Tongue (tissue), 2 donors: ENCODE measurements around the gene RFTN1. TPM values are rescaled to one million over a fixed set of nuclear protein-coding genes. Genes with fewer than 3 reads are reported as not detected.
A peak's percentile ranks its signal among the peaks of the same experiment; 100 is the strongest.

ENCODE experiments used
- DNase-seq: peaks from one replicate; pipeline ENCODE4 v3.0.0-alpha.2; 2015
- total RNA-seq: library from RNA; depleted of rRNA; stranded (reverse); fragments of >200 nt; gene quantifications from one replicate; pipeline ENCODE4 v1.2.3, GENCODE V29; 2014

The RFTN1 gene
- total RNA-seq, 1 donor from 2014 or later: 23.7 TPM

- DNase-seq: no peak
These were observed 109.1 kb downstream of the RFTN1 start for GRCh38 chr3:16404349-16404895.

DNA sequence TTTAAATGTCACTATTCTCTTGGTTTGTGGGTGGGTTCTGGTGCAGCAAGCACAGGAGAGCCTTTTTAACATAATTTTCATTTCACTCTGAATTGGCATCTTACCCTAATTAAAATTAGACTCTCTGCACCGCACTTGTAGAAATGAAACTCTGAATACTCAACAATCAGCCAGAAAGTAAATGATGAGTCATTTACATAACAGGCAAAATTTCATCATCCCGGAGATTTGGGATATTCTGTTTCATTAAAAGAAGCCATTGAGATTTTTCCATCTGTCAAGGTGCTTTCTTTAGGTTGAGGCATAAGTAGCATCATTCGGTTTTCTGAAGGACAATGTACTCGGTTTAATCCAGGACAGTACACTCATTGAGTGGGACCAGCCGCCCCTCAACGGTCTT lies 111.0 kb downstream of the RFTN1 start:
- no peak for DNase-seq

DNA sequence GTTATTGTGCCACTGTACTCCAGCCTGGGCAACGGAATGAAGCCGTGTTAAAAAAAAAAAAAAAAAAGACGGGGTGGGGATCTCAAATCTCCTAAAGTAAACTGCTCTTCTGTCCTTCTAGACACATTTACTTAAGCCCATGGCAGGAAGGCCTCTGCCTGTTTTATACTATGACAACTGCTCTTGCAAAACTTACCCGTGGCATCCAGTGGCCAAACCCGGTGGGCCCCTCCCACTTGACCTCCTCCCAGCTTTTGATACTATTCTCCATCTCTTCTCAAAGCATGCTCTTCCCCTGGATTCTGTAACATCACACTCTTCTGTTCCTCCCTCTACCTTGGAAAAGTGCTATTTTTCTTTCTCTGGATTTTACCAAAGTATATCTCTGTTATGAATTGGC lies 112.2 kb downstream of the RFTN1 start:
- no peak for DNase-seq

DNA sequence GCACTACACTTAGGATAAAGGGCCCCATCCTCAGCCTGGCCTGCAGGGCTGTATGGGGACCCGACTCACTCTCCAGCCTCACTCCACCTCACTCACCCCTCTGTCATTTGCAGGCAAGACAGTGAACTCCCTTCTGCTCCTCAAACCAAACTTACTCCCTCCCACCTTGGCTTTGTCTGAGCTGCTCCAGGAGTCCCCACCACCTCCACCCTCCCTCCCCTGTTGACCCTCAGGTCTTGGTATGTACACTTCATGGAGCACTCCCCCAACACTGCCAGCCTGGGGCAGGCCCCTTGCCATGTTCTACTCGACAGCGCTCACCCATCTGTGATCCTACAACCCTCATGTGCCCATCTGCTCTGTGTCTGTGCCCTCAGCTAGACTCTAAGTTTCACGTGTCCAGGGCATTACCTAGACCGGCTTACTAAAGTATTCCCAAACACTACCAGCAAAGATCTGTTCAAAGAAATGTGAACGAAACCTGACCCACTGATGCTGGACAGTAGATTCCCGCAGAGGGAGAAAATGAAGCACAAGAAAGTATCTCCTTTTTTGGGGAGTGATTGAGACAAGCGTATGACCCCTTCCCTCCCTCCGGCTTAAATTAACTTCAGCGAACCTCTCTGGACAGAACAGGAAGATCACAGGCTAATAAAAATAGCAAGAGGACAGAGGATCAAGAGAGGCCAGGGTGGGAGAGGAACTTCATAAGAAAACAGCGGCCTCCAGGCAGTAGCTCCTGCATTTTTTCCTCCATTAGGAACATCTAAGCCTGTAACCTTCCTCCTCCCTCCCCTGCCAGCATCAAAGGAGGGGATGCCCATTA lies 113.2 kb downstream of the RFTN1 start:
- no peak for DNase-seq

- peak; percentile 66 for DNase-seq
These were observed 114.0 kb downstream of the RFTN1 start for GRCh38 chr3:16399473-16399872.

GRCh38 chr3:16398648-16399047 lies 114.9 kb downstream of the RFTN1 start:
- DNase-seq: no peak

- no peak for DNase-seq
These were observed 117.3 kb downstream of the RFTN1 start for GRCh38 chr3:16396202-16396601.

DNA sequence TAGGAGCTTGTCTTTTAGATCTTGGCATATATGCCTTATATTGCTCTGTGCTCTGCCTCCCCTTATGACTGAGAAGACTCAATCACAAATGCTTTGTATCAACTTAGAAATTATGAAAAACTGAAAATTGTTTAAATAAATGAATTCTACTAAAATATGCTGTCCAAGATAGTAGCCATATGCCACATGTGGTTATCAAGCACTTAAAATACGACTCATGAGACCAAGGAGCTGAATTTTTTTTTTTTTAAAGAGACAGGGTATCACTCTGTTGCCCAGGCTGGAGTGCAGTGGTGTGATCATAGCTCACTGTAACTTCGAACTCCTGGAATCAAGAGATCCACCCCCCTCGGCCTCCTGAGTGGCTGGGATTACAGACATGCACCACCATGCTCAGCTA lies 118.3 kb downstream of the RFTN1 start:
- no peak for DNase-seq

- DNase-seq: no peak
These were observed 118.9 kb downstream of the RFTN1 start for GRCh38 chr3:16394639-16395038.

GRCh38 chr3:16392717-16393116 lies 120.8 kb downstream of the RFTN1 start:
- DNase-seq: peak; percentile 41

- peak; percentile 26 for DNase-seq
These were observed 121.4 kb downstream of the RFTN1 start for GRCh38 chr3:16392065-16392464.

- no peak for DNase-seq
These were observed 122.9 kb downstream of the RFTN1 start for GRCh38 chr3:16390581-16390980.

- DNase-seq: peak; percentile 74
These were observed 124.6 kb downstream of the RFTN1 start for GRCh38 chr3:16388850-16389441.

DNA sequence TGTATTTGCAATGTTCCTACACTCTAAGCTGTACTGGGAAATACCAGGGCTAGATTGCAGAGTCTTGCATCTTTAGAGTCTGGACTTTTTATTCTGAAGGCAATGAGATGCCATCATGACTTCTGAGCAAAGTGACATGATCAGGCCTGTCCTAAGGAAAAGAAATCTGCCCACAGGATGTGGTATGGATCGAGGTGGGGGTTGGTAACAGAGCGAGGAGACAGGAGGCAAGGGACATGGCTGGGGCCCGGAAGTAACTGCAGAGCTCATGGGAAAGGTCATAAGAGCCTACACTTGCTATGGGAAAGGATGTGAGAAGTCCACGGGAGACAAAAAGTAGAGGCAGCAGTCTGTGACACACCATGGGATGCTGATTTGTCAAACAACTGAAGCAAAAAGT lies 126.9 kb downstream of the RFTN1 start:
- DNase-seq: no peak

GRCh38 chr3:16385151-16385550 lies 128.3 kb downstream of the RFTN1 start:
- DNase-seq: no peak

GRCh38 chr3:16383864-16384263 lies 129.6 kb downstream of the RFTN1 start:
- no peak for DNase-seq

DNA sequence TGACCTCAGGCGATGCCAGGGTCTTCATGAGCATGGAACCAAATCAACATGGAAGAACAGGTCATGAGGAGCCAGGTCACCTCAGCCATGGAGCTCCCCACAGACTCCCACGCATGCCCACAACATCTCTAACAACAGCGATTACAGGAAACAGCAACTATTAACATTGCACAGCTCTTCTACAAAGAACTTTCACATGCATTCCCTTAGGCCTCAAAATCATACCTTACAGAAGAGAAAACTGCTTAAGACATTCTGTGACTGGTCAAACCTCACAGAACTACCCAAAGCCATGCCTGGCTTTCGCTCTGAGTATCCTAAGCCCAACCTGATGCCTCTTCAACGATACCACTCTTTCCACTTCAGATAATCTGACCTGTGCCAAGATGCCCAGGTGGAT lies 130.7 kb downstream of the RFTN1 start:
- no peak for DNase-seq

GRCh38 chr3:16381426-16381825 lies 132.1 kb downstream of the RFTN1 start:
- no peak for DNase-seq

DNA sequence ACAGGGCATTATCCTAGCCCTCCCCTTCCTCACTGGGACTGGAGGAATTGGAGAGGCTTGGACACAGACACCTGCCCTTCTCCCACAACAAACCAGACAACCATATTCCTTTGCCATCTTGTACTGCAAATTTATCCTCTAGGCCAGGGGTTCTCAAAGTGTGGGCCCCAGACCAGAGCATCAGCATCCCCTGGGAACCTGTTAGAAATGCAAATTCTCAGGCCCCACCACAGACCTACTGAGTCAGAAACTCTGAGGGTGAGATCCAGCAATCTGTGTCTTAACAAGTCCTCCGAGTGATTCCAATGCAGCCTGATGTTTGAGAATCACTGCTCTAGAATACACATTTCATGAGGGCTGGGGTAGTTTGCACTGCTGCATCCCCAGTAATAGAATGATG lies 133.1 kb downstream of the RFTN1 start:
- no peak for DNase-seq

DNA sequence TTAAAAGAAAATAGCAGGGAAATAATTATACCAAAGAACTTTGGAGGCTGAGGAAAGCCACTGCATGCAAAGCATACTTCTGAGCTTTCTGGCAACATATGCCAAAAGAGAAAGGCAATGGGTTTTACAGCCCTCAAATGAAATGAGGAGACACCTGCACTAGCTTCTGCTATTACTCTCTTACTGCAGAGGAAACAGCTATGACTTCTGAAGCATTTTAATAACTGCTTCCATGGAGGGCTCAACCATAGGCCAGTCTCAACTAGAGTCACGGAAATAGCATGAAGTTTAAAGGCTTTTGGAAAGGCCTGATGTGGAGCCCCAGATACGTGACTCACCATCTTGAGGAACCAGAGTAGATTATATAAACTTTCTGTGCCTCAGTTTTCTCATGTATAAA lies 133.7 kb downstream of the RFTN1 start:
- no peak for DNase-seq

GRCh38 chr3:16378920-16379319 lies 134.6 kb downstream of the RFTN1 start:
- no peak for DNase-seq

DNA sequence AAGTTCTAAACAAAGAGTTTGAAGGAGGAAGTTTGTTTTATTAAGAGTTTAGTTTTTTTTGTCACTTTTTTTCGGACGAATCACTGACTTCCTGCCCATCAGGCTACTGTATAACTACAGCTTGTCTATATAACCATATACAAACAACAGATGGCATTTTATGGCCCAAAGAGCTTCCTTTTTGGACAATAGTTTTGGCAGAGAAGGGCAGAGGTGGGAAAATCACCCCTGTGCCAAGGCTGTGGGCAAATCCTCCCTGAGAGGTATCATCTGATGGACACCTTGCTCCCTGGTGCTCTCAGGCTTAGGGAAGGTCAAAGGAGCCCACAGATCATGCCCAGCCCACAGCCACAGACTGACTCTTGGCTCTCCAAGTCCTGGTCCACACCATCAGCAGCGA lies 135.1 kb downstream of the RFTN1 start:
- no peak for DNase-seq

GRCh38 chr3:16377847-16378302 lies 135.6 kb downstream of the RFTN1 start:
- DNase-seq: no peak

DNA sequence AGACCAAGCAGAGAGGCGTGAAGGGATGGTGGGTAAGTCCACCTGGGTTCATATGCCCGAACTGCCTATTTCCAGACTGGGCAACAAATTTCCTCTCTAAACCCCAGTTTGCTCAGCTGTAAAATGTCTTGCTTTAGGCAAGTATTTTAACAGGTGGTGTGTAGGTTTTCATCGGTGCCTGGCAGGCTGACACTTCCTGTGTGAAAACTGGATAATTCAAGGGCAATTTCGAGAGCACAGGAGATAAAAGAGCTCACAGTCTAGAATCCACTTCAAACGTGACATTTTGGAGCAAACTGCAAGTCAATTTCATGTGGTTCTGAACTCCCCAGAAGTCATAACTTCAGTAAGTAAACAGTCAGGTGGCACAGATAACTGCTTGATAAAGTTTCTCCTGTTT lies 136.3 kb downstream of the RFTN1 start:
- DNase-seq: no peak
